Stimulated activated naive CD8-positive, alpha-beta T cell treated with anti-CD3 and anti-CD28 coated beads, Interleukin-15, Interleukin-2, amounts not matched to agents 100 U/mL and 50 U/mL, for 24 hours (primary cell): Measurements from ENCODE around the gene ERICH4.
"Not testable (repeated sequence)": the region's sequence is repeated elsewhere in the genome, so short reads cannot be mapped to it uniquely, and the experiment has no call there.

Experiments
- ATAC-seq: fragments of 150-1000 bp; cut with Tn5 transposase; one replicate; pipeline ENCODE4 v1.10.0; 2021
- DNase-seq: peaks from one replicate; pipeline ENCODE4 v3.0.0; 2021

The ERICH4 gene, protein sequence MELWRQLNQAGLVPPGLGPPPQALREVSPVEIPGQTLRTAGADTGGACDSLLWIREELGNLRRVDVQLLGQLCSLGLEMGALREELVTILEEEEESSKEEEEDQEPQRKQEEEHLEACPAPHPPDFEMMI

GRCh38 chr19:41442473-41443355 is at the start of gene ERICH4:
TSS of gene ERICH4 (plus strand) at chr19:41443156. CDS start at chr19:41443170, 14 bp downstream.
- ATAC-seq = no peak
- DNase-seq = no peak

GRCh38 chr19:41395355-41395754 is 47.6 kb upstream of the ERICH4 start:
- ATAC-seq (no peak), DNase-seq (no peak)

- peak; percentile 99 for DNase-seq
- ATAC-seq = peak; percentile 99
These were observed 45.6 kb upstream of the ERICH4 start, which contains the start of the genes BCKDHA and EXOSC5 for GRCh38 chr19:41397086-41398049. TSS of gene BCKDHA (plus strand) at chr19:41397818. CDS start at chr19:41397828, 10 bp downstream. TSS of gene EXOSC5 (minus strand) at chr19:41397359. CDS start at chr19:41397328, 31 bp downstream.

DNA sequence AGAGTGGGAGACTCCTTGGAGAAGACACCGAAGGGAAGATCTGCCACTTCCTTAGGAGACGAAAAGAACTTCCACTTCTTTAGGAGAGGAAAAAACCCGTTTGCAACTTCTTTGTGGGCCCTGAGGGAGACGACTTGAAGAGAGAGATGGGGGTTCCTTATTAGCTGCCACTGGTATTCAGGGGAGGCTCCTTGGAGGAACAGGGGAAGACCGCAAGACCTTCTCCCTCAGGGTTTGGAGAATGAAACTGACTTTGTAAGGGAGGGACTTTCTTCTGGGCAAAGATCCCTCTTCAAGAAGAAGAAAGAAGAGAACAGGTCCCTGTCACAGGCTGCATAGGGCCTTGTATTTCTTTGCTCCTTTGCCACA is 44.9 kb upstream of the ERICH4 start:
- DNase-seq = no peak

GRCh38 chr19:41398598-41398997 is 44.4 kb upstream of the ERICH4 start:
- no peak for DNase-seq
- no peak for ATAC-seq

More for the DNA sequence above, 44.9 kb upstream of the ERICH4 start:
- ATAC-seq = no peak

DNA sequence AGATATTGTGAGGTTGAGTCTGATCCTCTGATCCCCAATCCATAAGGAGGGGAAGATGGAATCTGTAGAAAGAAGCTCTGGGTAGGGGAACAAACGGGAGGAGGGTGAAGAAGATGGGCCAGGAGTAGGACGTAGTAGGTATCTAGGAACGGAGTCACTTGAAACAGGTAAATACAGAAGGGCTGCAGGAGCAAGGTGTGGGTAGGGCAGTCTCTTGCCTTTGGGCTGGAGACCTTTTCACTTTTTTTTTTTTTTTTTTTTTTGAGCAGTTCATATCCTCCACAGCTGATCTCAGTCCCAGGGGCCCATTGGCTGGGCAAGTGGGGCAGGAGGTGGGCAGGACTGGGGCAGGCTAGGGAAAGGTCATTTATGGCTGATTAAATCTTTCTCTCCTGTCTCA is 43.9 kb upstream of the ERICH4 start:
- ATAC-seq (no peak), DNase-seq (no peak)

DNA sequence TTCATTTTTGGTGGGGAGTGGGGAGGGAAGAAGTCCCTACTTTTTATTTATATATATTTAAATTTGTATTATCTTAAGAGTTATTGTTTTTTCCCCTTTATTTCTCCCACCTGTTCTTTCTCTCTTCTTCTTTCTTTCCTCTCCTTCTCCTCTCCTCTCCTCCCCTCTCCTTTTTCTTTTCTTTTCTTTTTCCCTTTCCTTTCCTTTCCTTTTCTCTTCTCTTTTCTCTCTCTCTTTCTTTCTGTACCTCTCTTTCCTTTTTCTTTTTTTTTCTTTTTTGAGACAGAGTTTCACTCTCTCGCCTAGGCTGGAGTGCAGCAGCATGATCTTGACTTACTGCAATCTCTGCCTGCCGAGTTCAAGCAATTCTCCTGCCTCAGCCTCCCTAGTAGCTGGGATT is 43.4 kb upstream of the ERICH4 start:
- DNase-seq (no peak), ATAC-seq (no peak)

DNA sequence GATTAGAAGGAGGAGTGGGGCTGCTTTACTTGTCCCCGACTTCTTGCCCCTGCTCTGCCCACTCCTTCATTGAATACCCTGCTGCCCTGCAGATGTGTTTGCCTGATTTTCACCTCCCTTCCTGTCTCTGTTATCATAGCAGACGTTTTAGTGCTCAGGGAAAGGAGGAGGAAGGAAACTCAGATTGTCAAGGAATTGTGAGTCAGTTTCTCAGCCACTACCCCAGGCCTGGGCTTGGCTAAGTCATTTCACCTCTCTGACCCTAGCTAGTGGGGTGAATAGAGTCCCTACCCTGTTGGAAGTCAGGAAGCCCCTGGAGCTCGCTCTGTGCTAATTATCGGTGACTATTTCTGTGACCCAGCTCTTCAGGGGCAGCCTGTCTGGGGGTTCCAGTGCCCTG is 41.5 kb upstream of the ERICH4 start:
- ATAC-seq (no peak), DNase-seq (no peak)

GRCh38 chr19:41402010-41402409 is 40.9 kb upstream of the ERICH4 start:
- no peak for DNase-seq
- ATAC-seq = no peak

DNA sequence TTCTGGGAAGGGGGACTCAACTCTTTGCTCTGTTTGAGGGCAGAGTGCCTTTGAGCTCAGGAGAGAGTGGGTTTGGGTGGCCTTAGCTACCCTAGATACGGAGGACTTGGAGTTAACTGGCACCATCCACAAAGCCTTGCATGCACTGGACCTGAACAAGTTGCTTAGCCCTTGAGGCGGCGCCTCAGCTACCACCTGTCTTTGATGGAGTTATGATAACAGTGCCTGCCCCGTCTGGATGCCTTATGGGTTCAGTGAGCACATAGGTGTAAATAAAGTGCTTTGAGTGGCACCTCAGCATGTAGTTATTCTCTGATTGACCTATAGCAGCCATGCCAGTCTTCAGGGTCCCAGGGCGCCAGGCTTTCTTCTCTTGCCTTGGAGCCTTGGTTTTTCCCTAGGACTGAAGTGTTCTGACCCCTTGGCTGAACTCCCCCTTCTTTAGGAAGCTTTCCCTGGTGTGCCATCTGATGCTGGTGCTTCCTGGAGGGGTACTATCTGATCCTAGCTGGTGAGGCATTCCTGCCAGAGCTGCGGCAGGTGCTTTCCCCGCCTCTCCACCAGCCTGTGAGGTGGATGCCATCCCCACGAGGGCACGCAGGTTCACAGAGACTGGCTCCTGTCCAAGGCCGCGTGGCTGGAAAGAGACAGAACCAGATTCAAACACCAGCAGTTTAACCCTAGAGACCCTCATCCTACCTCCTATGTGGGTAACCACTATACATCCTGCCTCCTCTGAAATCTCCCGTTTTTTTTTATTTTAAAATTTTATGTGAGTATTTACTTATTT is 39.6 kb upstream of the ERICH4 start:
- ATAC-seq = no peak
- no peak for DNase-seq

GRCh38 chr19:41405776-41406175 is 37.2 kb upstream of the ERICH4 start:
- no peak for ATAC-seq

GRCh38 chr19:41407271-41407670 is 35.7 kb upstream of the ERICH4 start:
- DNase-seq (no peak), ATAC-seq (no peak)

More at GRCh38 chr19:41405776-41406175, 37.2 kb upstream of the ERICH4 start:
- DNase-seq = no peak

DNA sequence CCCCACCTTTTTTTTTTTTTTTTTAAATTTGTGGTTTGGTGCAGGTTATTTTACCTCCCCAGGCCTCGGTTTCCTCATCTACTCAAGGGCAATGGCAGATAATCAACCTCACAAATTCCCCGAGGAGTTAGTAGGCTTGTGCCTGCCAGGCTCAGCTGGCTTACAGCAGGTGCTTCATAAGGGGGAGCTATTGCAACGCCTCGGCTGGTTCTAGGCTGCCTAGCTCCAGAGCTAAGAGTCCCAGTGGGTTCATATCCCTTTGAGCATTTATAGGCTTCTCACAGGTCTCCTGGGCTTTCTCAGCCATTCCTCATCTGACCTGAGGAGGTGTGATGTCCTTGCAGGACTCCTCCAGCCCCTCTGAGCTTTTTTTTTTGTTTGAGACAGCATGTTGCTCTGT is 34.7 kb upstream of the ERICH4 start:
- ATAC-seq = no peak
- no peak for DNase-seq

GRCh38 chr19:41408846-41409245 is 34.1 kb upstream of the ERICH4 start:
- not testable (repeated sequence) for ATAC-seq, DNase-seq

GRCh38 chr19:41409288-41409687 is 33.7 kb upstream of the ERICH4 start:
- ATAC-seq (no peak), DNase-seq (no peak)

- DNase-seq = no peak
- peak; percentile 25 for ATAC-seq
These were observed 32.5 kb upstream of the ERICH4 start for GRCh38 chr19:41410336-41411054.

- no peak for ATAC-seq
These were observed 31.6 kb upstream of the ERICH4 start for GRCh38 chr19:41411100-41411967.

GRCh38 chr19:41411968-41412265 is 31.0 kb upstream of the ERICH4 start:
- ATAC-seq = no peak
- no peak for DNase-seq

More at GRCh38 chr19:41411100-41411967, 31.6 kb upstream of the ERICH4 start:
- no peak for DNase-seq

DNA sequence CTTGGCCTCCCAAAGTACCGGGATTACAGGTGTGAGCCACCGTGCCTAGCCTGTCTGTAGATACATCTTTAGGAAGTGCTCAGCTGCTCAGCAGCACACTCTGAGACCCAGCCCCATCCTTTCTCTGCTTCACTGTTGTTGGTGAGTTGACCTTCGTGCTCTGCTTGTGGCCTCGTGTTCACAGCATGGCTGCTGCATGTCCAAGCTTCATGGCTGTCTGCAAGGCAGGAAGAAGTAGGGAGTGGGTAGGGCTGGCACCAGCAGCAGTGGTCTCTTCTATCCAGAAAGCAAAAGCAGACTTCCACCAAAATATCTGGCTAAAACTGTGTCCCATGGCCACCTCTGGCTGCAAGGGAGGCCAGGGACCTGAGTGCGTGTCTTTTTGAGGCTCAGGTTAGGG is 30.0 kb upstream of the ERICH4 start:
- no peak for DNase-seq
- no peak for ATAC-seq

GRCh38 chr19:41413947-41414346 is 29.0 kb upstream of the ERICH4 start:
- DNase-seq (no peak), ATAC-seq (no peak)
